HuH-7.5 (cell line): ENCODE measurements around the gene NDST1.

ENCODE experiments used
- DNase-seq: peaks from one replicate; pipeline ENCODE4 v3.0.0; 2011; ENCODE audit warnings: low spot score

NDST1 gene

GRCh38 chr5:150523472-150524350 is 15.8 kb downstream of the NDST1 start:
- peak; percentile 47 for DNase-seq

GRCh38 chr5:150525163-150525562 is 17.2 kb downstream of the NDST1 start:
- DNase-seq: no peak

GRCh38 chr5:150525781-150526180 is 17.9 kb downstream of the NDST1 start:
- no peak for DNase-seq

GRCh38 chr5:150527038-150527437 is 19.1 kb downstream of the NDST1 start:
- no peak for DNase-seq

GRCh38 chr5:150527808-150528207 is 19.9 kb downstream of the NDST1 start:
- DNase-seq: no peak

- no peak for DNase-seq
These were observed 21.1 kb downstream of the NDST1 start for GRCh38 chr5:150528924-150529546.

- DNase-seq: no peak
These were observed 21.6 kb downstream of the NDST1 start for GRCh38 chr5:150529555-150529954.

- DNase-seq: no peak
These were observed 22.5 kb downstream of the NDST1 start for GRCh38 chr5:150530423-150530822.

GRCh38 chr5:150530951-150531588 is 23.1 kb downstream of the NDST1 start:
- no peak for DNase-seq

GRCh38 chr5:150531686-150532085 is 23.8 kb downstream of the NDST1 start:
- no peak for DNase-seq

GRCh38 chr5:150532151-150532550 is 24.2 kb downstream of the NDST1 start:
- DNase-seq: no peak

GRCh38 chr5:150532996-150533395 is 25.1 kb downstream of the NDST1 start:
- no peak for DNase-seq

GRCh38 chr5:150534811-150535210 is 26.9 kb downstream of the NDST1 start:
- no peak for DNase-seq

GRCh38 chr5:150535611-150536010 is 27.7 kb downstream of the NDST1 start:
- no peak for DNase-seq

GRCh38 chr5:150538007-150538917 is 30.3 kb downstream of the NDST1 start:
- DNase-seq: no peak

- no peak for DNase-seq
These were observed 31.3 kb downstream of the NDST1 start for GRCh38 chr5:150539206-150539605.

- no peak for DNase-seq
These were observed 32.1 kb downstream of the NDST1 start for GRCh38 chr5:150540042-150540441.

- no peak for DNase-seq
These were observed 32.9 kb downstream of the NDST1 start for GRCh38 chr5:150540615-150541396.

GRCh38 chr5:150541397-150541675 is 33.4 kb downstream of the NDST1 start:
- no peak for DNase-seq

GRCh38 chr5:150541895-150542294 is 34.0 kb downstream of the NDST1 start:
- no peak for DNase-seq

GRCh38 chr5:150542933-150543445 is 35.1 kb downstream of the NDST1 start:
- DNase-seq: peak; percentile 80
